ENCODE measurements around the gene PHYKPL. TPM values are rescaled to one million over a fixed set of nuclear protein-coding genes. Genes with fewer than 3 reads are reported as not detected.

The PHYKPL gene
- total and polyA plus RNA-seq, 2 donors (not counting 1 experiment from before 2014, with no cell fraction given): 18.1 to 44.8 TPM

DNA sequence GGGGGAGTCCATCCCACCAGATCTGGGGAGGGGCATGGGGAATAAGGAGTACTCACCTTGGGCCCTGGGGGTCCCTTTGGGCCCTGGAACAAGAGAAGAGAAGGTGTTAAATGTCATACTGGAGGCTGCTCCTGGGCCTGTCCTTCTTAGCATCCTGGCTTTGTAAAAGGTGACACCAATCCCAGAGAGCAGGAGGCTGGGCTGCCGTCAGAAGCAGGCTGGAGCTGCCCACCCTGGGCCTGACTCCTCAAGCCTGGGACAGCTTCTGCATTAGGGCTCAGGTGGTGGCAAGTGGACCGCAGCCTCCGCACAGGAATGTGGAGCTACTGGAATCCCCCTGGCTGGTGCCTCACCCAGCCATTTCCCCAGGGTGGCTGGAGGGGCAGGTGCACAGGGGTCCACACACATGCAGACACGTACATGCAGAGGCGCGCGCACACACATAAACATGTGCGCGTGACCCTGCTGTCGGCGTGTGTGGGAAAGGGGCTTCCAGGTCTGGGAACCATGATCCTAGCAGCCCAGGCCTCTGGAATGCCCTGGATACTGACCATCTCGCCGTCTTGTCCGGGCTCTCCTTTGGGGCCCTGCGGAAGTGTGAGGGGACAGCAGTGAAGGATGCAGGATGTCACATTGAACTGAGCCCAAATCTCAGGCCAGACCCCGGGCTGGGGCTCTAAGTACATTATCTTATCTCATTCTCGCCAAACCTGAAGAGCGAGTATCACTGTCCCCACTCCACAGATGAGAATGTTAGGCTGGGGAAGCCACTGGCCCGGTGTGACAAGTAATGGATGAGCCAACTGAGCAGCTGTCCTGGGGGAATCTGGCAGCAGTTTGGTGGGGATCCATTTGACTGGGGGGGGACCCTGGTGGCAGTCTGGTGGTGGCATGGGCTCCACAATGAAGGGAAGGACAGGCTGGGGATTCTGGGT, 29.3 kb upstream of the PHYKPL start:
- Histone ChIP-seq H3K9me3 (ENCODE audit: control insufficient read depth, insufficient read depth, low read depth, low read length) (no peaks in the 10 kb centered on the region), H3K79me2 (ENCODE audit: control insufficient read depth, insufficient read depth, low read length) (no peaks in the 10 kb centered on the region), H3K4me1 (ENCODE audit: control insufficient read depth, extremely low read depth, insufficient read depth, low read length) (no peaks in the 10 kb centered on the region), H3K36me3 (ENCODE audit: control insufficient read depth, insufficient read depth, low read length) (no peaks in the 10 kb centered on the region), H3K27me3 (ENCODE audit: control insufficient read depth, insufficient read depth, low read length) (no peaks in the 10 kb centered on the region), H3K27ac (ENCODE audit: insufficient read depth, low read length) (no peak overlapping the region), H3K4me3 (replicated peaks in 1 of 4; ENCODE audit: control extremely low read depth in 1 of 4, insufficient read depth in 1 of 4, low read depth in 3 of 4, low read length in 4 of 4) (no peak overlapping the region), H4K20me1 (ENCODE audit: control insufficient read depth, extremely low read depth, insufficient read depth, low read length) (no peaks in the 10 kb centered on the region), H3K9ac (ENCODE audit: insufficient read depth, low read length) (no peak overlapping the region), H2AFZ (ENCODE audit: low read length) (no peak overlapping the region), H3K4me2 (ENCODE audit: extremely low read depth, insufficient read depth, low read length) (no peak overlapping the region)
- no peak for DNase-seq (ENCODE audit: low read depth in 2 of 2)
- TF ChIP-seq CTCF (conservative IDR thresholded peaks at IDR 0.05 in 1 of 2, IDR thresholded peaks at IDR 0.05 in 1 of 2; ENCODE audit: low read depth in 1 of 2, low read length in 2 of 2): no peak
- no peak for TF ChIP-seq EZH2 (IDR thresholded peaks at IDR 0.05; ENCODE audit: low read length, missing control alignments)

GRCh38 chr5:178259623-178260536, 27.3 kb upstream of the PHYKPL start:
- no peak overlapping the region for H3K4me2 ChIP-seq (ENCODE audit: extremely low read depth, insufficient read depth, low read length)
- H3K9me3 ChIP-seq (ENCODE audit: control insufficient read depth, insufficient read depth, low read depth, low read length): no peaks in the 10 kb centered on the region
- no peak overlapping the region for H3K4me3 ChIP-seq (replicated peaks in 1 of 4; ENCODE audit: control extremely low read depth in 1 of 4, insufficient read depth in 1 of 4, low read depth in 3 of 4, low read length in 4 of 4)
- DNase-seq (ENCODE audit: low read depth in 2 of 2): no peak
- H3K27me3 ChIP-seq (ENCODE audit: control insufficient read depth, insufficient read depth, low read length): no peaks in the 10 kb centered on the region
- H3K36me3 ChIP-seq (ENCODE audit: control insufficient read depth, insufficient read depth, low read length): no peaks in the 10 kb centered on the region
- no peak overlapping the region for H2AFZ ChIP-seq (ENCODE audit: low read length)
- H4K20me1 ChIP-seq (ENCODE audit: control insufficient read depth, extremely low read depth, insufficient read depth, low read length): no peaks in the 10 kb centered on the region
- H3K79me2 ChIP-seq (ENCODE audit: control insufficient read depth, insufficient read depth, low read length): no peaks in the 10 kb centered on the region
- H3K4me1 ChIP-seq (ENCODE audit: control insufficient read depth, extremely low read depth, insufficient read depth, low read length): no peaks in the 10 kb centered on the region
- no peak overlapping the region for H3K27ac ChIP-seq (ENCODE audit: insufficient read depth, low read length)
- no peak overlapping the region for H3K9ac ChIP-seq (ENCODE audit: insufficient read depth, low read length)
- no peak for TF ChIP-seq CTCF (conservative IDR thresholded peaks at IDR 0.05 in 1 of 2, IDR thresholded peaks at IDR 0.05 in 1 of 2; ENCODE audit: low read depth in 1 of 2, low read length in 2 of 2)
- no peak for TF ChIP-seq EZH2 (IDR thresholded peaks at IDR 0.05; ENCODE audit: low read length, missing control alignments)

DNA sequence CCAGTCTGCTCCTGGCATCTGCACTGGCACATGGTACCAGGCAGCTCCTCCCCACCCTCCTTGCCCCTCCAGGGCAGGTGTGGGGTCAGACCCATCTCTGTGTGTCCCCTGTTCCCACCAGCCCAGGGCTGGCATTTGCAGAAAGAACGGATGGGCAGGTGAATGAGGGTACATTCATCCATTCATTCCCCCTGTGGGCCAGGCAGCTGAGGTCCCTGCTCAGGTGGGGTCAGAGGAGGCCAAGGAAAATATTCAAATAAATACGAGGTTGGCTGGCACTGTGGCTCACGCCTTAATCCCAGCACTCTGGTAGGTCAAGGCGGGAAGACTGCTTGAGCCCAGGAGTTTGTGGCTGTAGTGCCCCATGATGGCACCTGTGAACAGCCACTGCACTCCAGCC, 25.0 kb upstream of the PHYKPL start:
- no peak overlapping the region for H2AFZ ChIP-seq (ENCODE audit: low read length)
- no peak overlapping the region for H3K4me2 ChIP-seq (ENCODE audit: extremely low read depth, insufficient read depth, low read length)
- no peaks in the 10 kb centered on the region for H3K4me1 ChIP-seq (ENCODE audit: control insufficient read depth, extremely low read depth, insufficient read depth, low read length)
- H3K9me3 ChIP-seq (ENCODE audit: control insufficient read depth, insufficient read depth, low read depth, low read length): no peaks in the 10 kb centered on the region
- H3K36me3 ChIP-seq (ENCODE audit: control insufficient read depth, insufficient read depth, low read length): no peaks in the 10 kb centered on the region
- H3K79me2 ChIP-seq (ENCODE audit: control insufficient read depth, insufficient read depth, low read length): no peaks in the 10 kb centered on the region
- H3K9ac ChIP-seq (ENCODE audit: insufficient read depth, low read length): no peak overlapping the region
- H3K4me3 ChIP-seq (replicated peaks in 1 of 4; ENCODE audit: control extremely low read depth in 1 of 4, insufficient read depth in 1 of 4, low read depth in 3 of 4, low read length in 4 of 4): no peak overlapping the region
- no peak overlapping the region for H3K27ac ChIP-seq (ENCODE audit: insufficient read depth, low read length)
- no peaks in the 10 kb centered on the region for H4K20me1 ChIP-seq (ENCODE audit: control insufficient read depth, extremely low read depth, insufficient read depth, low read length)
- TF ChIP-seq CTCF (conservative IDR thresholded peaks at IDR 0.05 in 1 of 2, IDR thresholded peaks at IDR 0.05 in 1 of 2; ENCODE audit: low read depth in 1 of 2, low read length in 2 of 2) (no peak), EZH2 (IDR thresholded peaks at IDR 0.05; ENCODE audit: low read length, missing control alignments) (no peak)
- no peak for DNase-seq (ENCODE audit: low read depth in 2 of 2)
- H3K27me3 ChIP-seq (ENCODE audit: control insufficient read depth, insufficient read depth, low read length): no peaks in the 10 kb centered on the region
